ENCODE data around the gene TCP11L1.

TCP11L1 gene

GRCh38 chr11:33039274-33040032 is at the start of gene TCP11L1:
Gene TCP11L1, plus strand, starts transcription at chr11:33039572. Its CDS starts 4,202 bp downstream, at chr11:33043774.
- peak; percentile 53 to 70 for DNase-seq (ENCODE audit: extremely low read depth in 1 of 2, low read depth in 1 of 2)

GRCh38 chr11:32990481-32990880 is 48.9 kb upstream of the TCP11L1 start:
- no peak for DNase-seq (ENCODE audit: extremely low read depth in 1 of 2, low read depth in 1 of 2)

GRCh38 chr11:32991427-32991826 is 47.9 kb upstream of the TCP11L1 start:
- no peak for DNase-seq (ENCODE audit: extremely low read depth in 1 of 2, low read depth in 1 of 2)

- DNase-seq (ENCODE audit: extremely low read depth in 1 of 2, low read depth in 1 of 2) = no peak
Observed at GRCh38 chr11:32991898-32992297, 47.5 kb upstream of the TCP11L1 start.

GRCh38 chr11:33000181-33000580 is 39.2 kb upstream of the TCP11L1 start:
- no peak for DNase-seq (ENCODE audit: extremely low read depth in 1 of 2, low read depth in 1 of 2)

GRCh38 chr11:33001281-33001680 is 38.1 kb upstream of the TCP11L1 start:
- DNase-seq (ENCODE audit: extremely low read depth in 1 of 2, low read depth in 1 of 2) = no peak

GRCh38 chr11:33001751-33002542 is 37.4 kb upstream of the TCP11L1 start:
- DNase-seq (ENCODE audit: extremely low read depth in 1 of 2, low read depth in 1 of 2) = no peak

GRCh38 chr11:33005175-33005574 is 34.2 kb upstream of the TCP11L1 start:
- DNase-seq (ENCODE audit: extremely low read depth in 1 of 2, low read depth in 1 of 2) = no peak

- DNase-seq (ENCODE audit: extremely low read depth in 1 of 2, low read depth in 1 of 2) = no peak
Observed at GRCh38 chr11:33006010-33006409, 33.4 kb upstream of the TCP11L1 start.

- no peak for DNase-seq (ENCODE audit: extremely low read depth in 1 of 2, low read depth in 1 of 2)
Observed at GRCh38 chr11:33013755-33014154, 25.6 kb upstream of the TCP11L1 start.

GRCh38 chr11:33015621-33016551 is 23.5 kb upstream of the TCP11L1 start, which contains the start of gene DEPDC7:
Gene DEPDC7, plus strand, starts transcription at chr11:33015878. Its CDS starts 78 bp downstream, at chr11:33015956.
- DNase-seq (ENCODE audit: extremely low read depth in 1 of 2, low read depth in 1 of 2) = peak; percentile 40 to 61

- DNase-seq (ENCODE audit: extremely low read depth in 1 of 2, low read depth in 1 of 2) = no peak
Observed at GRCh38 chr11:33016654-33017053, 22.7 kb upstream of the TCP11L1 start.

GRCh38 chr11:33017478-33017877 is 21.9 kb upstream of the TCP11L1 start:
- DNase-seq (ENCODE audit: extremely low read depth in 1 of 2, low read depth in 1 of 2) = no peak

GRCh38 chr11:33017965-33018364 is 21.4 kb upstream of the TCP11L1 start:
- DNase-seq (ENCODE audit: extremely low read depth in 1 of 2, low read depth in 1 of 2) = no peak

GRCh38 chr11:33018840-33019239 is 20.5 kb upstream of the TCP11L1 start:
- no peak for DNase-seq (ENCODE audit: extremely low read depth in 1 of 2, low read depth in 1 of 2)

- no peak for DNase-seq (ENCODE audit: extremely low read depth in 1 of 2, low read depth in 1 of 2)
Observed at GRCh38 chr11:33021501-33021900, 17.9 kb upstream of the TCP11L1 start.

GRCh38 chr11:33021937-33022336 is 17.4 kb upstream of the TCP11L1 start:
- DNase-seq (ENCODE audit: extremely low read depth in 1 of 2, low read depth in 1 of 2) = no peak

GRCh38 chr11:33025339-33025722 is 14.0 kb upstream of the TCP11L1 start:
- DNase-seq (ENCODE audit: extremely low read depth in 1 of 2, low read depth in 1 of 2) = no peak

- DNase-seq (ENCODE audit: extremely low read depth in 1 of 2, low read depth in 1 of 2) = no peak
Observed at GRCh38 chr11:33027233-33027632, 12.1 kb upstream of the TCP11L1 start.

- DNase-seq (ENCODE audit: extremely low read depth in 1 of 2, low read depth in 1 of 2) = no peak
Observed at GRCh38 chr11:33027846-33028536, 11.4 kb upstream of the TCP11L1 start.

Data from activated CD8-positive, alpha-beta memory T cell treated with anti-CD3 and anti-CD28 coated beads for 1 hour (primary cell).